H7 (cell line): Measurements from ENCODE around the gene TCF7. TPM values are rescaled to one million over a fixed set of nuclear protein-coding genes. Genes with fewer than 3 reads are reported as not detected.

Source experiments
- DNase-seq: peaks from one replicate; pipeline ENCODE4 v3.0.0; 2012
- H3K27me3 ChIP-seq: 2 replicates; pipeline ENCODE4 v1.6.0; 2011; ENCODE audit warnings: mild to moderate bottlenecking, low read length; ENCODE audit not compliant: control insufficient read depth, insufficient read depth
- H3K36me3 ChIP-seq: replicated peaks from 2 replicates; pipeline ENCODE4 v1.5.1; 2011; ENCODE audit warnings: low read length; ENCODE audit not compliant: control insufficient read depth, insufficient read depth
- H3K4me3 ChIP-seq: 2 replicates; pipeline ENCODE4 v1.5.1; 2011; ENCODE audit warnings: low read depth, mild to moderate bottlenecking, control low read depth, low read length, moderate library complexity; ENCODE audit not compliant: insufficient read depth
- total RNA-seq: library from RNA; depleted of rRNA; stranded (reverse); fragments of >200 nt; shearing (Covaris generic); gene quantifications from 2 replicates; pipeline ENCODE4 v1.2.3, GENCODE V29; 2014; rRNA removed

TCF7 gene
- 2.4 and 3.7 TPM in 2 replicates for total RNA-seq

GRCh38 chr5:134113902-134114875, at the start of gene TCF7:
Gene TCF7 (plus strand): TSS chr5:134114681. CDS start chr5:134114907, 226 bp downstream.
- DNase-seq, result peak; percentile 99
- H3K27me3 ChIP-seq, result peaks cover 27% of the 10 kb centered on the region
- H3K4me3 ChIP-seq, result peak within 1 kb of the TSS; percentile 72
- H3K36me3 ChIP-seq, result peaks cover 6% of the 10 kb centered on the region

GRCh38 chr5:134069553-134069952, 44.9 kb upstream of the TCF7 start:
- no peaks in the 10 kb centered on the region for H3K36me3 ChIP-seq
- H3K4me3 ChIP-seq, result no peak overlapping the region
- no peak for DNase-seq
- H3K27me3 ChIP-seq, result peaks cover 6% of the 10 kb centered on the region

- Histone ChIP-seq H3K27me3 (peaks cover 6% of the 10 kb centered on the region), H3K4me3 (peak overlapping the region; percentile 48), H3K36me3 (no peaks in the 10 kb centered on the region)
- peak; percentile 88 for DNase-seq
Observed at GRCh38 chr5:134070725-134071613, 43.5 kb upstream of the TCF7 start.

GRCh38 chr5:134071614-134072207, 42.8 kb upstream of the TCF7 start:
- Histone ChIP-seq H3K36me3 (no peaks in the 10 kb centered on the region), H3K27me3 (peaks cover 6% of the 10 kb centered on the region), H3K4me3 (peak overlapping the region; percentile 48)
- DNase-seq, result peak; percentile 56

- DNase-seq, result peak; percentile 12
- H3K4me3 ChIP-seq, result no peak overlapping the region
- H3K27me3 ChIP-seq, result peaks cover 6% of the 10 kb centered on the region
- H3K36me3 ChIP-seq, result no peaks in the 10 kb centered on the region
Observed at GRCh38 chr5:134072471-134073210, 41.8 kb upstream of the TCF7 start.

- DNase-seq, result peak; percentile 5
- no peak overlapping the region for H3K4me3 ChIP-seq
- H3K36me3 ChIP-seq, result no peaks in the 10 kb centered on the region
- peaks cover 6% of the 10 kb centered on the region for H3K27me3 ChIP-seq
Observed at GRCh38 chr5:134073404-134073803, 41.1 kb upstream of the TCF7 start.

- Histone ChIP-seq H3K27me3 (peaks cover 6% of the 10 kb centered on the region), H3K36me3 (no peaks in the 10 kb centered on the region), H3K4me3 (no peak overlapping the region)
- peak; percentile 11 for DNase-seq
Observed at GRCh38 chr5:134075102-134075501, 39.4 kb upstream of the TCF7 start.

- DNase-seq, result peak; percentile 21
- Histone ChIP-seq H3K27me3 (no peaks in the 10 kb centered on the region), H3K36me3 (no peaks in the 10 kb centered on the region), H3K4me3 (no peak overlapping the region)
Observed at GRCh38 chr5:134077926-134078580, 36.4 kb upstream of the TCF7 start.

GRCh38 chr5:134079748-134080581, 34.5 kb upstream of the TCF7 start:
- no peaks in the 10 kb centered on the region for H3K27me3 ChIP-seq
- H3K36me3 ChIP-seq, result no peaks in the 10 kb centered on the region
- no peak overlapping the region for H3K4me3 ChIP-seq
- DNase-seq, result peak; percentile 19

- Histone ChIP-seq H3K27me3 (no peaks in the 10 kb centered on the region), H3K36me3 (no peaks in the 10 kb centered on the region), H3K4me3 (no peak overlapping the region)
- no peak for DNase-seq
Observed at GRCh38 chr5:134082264-134082992, 32.1 kb upstream of the TCF7 start.

GRCh38 chr5:134083517-134083916, 31.0 kb upstream of the TCF7 start:
- no peak for DNase-seq
- H3K36me3 ChIP-seq, result no peaks in the 10 kb centered on the region
- H3K27me3 ChIP-seq, result no peaks in the 10 kb centered on the region
- H3K4me3 ChIP-seq, result no peak overlapping the region

- Histone ChIP-seq H3K36me3 (no peaks in the 10 kb centered on the region), H3K27me3 (no peaks in the 10 kb centered on the region)
Observed at GRCh38 chr5:134084022-134084565, 30.4 kb upstream of the TCF7 start.

More at GRCh38 chr5:134084022-134084565, 30.4 kb upstream of the TCF7 start:
- DNase-seq, result no peak
- H3K4me3 ChIP-seq, result no peak overlapping the region
